ENCODE data around the gene KBTBD4. TPM values are rescaled to one million over a fixed set of nuclear protein-coding genes. Genes with fewer than 3 reads are reported as not detected.

KBTBD4 gene
- total RNA-seq, 1 experiment from 2014 or later = 15.9 TPM

DNA sequence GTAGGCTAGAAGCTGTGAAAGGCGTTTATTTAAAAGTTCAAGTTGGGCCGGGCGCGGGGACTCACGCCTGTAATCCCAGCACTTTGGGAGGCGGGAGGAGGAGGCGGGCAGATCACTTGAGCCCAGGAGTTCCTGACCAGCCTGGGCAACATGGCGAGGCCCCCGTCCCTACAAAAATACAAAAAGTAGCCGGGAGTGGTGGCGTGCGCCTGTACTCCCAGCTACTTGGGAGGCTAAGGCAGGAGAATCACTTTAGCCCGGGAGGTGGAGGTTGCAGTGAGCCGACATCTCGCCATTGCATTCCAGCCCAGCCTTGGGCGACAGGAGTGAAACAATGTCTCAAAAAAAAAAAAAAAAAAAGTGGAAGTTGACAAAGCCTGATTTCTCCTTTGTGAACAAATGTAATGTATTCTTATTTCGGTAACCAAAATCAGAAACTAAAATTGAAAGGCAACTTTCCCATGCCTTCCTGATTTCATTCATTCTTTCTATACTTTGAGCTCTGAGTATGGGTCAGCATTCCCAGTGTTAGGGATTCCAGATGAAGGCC, 12.5 kb downstream of the KBTBD4 start:
- Mint-ChIP-seq H3K4me3 (peak overlapping the region; percentile 88 to 91), H3K4me1 (peaks cover 8 to 10% of the 10 kb centered on the region in 2 experiments), H3K36me3 (ENCODE audit: insufficient read depth in 1 of 3, low read depth in 3 of 3) (peaks cover 3 to 27% (median 19%) of the 10 kb centered on the region in 3 experiments; a peak in 6 of 7 replicates), H3K9me3 (no peaks in the 10 kb centered on the region), H3K27me3 (ENCODE audit: low read depth) (no peaks in the 10 kb centered on the region), H3K27ac (peak overlapping the region; percentile 48 to 89 (median 51); a peak in 3 of 7 replicates)
- no peak overlapping the region for H4K8ac ChIP-seq (replicated peaks; ENCODE audit: insufficient read length, low read depth, low read length)
- no peak overlapping the region for H2BK20ac ChIP-seq (ENCODE audit: low read depth, low read length, poor library complexity, severe bottlenecking)
- H2BK15ac ChIP-seq (ENCODE audit: low read depth, low read length) = no peak overlapping the region
- no peaks in the 10 kb centered on the region for H3K23me2 ChIP-seq (ENCODE audit: insufficient read length, low read depth, low read length, poor library complexity, severe bottlenecking)
- H2BK5ac ChIP-seq (ENCODE audit: insufficient read length, low read length) = no peak overlapping the region
- no peak overlapping the region for H2AK5ac ChIP-seq (ENCODE audit: insufficient read length, low read length)
- DNase-seq = peak; percentile 48
- peaks cover 3% of the 10 kb centered on the region for H3K79me1 ChIP-seq (ENCODE audit: insufficient read depth, low read depth, low read length, poor library complexity, severe bottlenecking)
- H3K27ac ChIP-seq (ENCODE audit: insufficient read length, low read depth, low read length) = no peak overlapping the region
- H3K9me3 ChIP-seq (ENCODE audit: control insufficient read depth, low read depth, low read length) = no peaks in the 10 kb centered on the region
- H3K27me3 ChIP-seq (ENCODE audit: insufficient read depth, low read length) = no peaks in the 10 kb centered on the region
- H4K91ac ChIP-seq (ENCODE audit: insufficient read length, low read depth, low read length) = no peak overlapping the region
- no peak overlapping the region for H2AFZ ChIP-seq (ENCODE audit: low read length)
- H2BK120ac ChIP-seq (ENCODE audit: low read depth, low read length, poor library complexity, severe bottlenecking) = no peak overlapping the region
- H3K14ac ChIP-seq (ENCODE audit: insufficient read depth, low read length) = peak overlapping the region; percentile 80; the same call in 1 of the 2 replicates
- no peaks in the 10 kb centered on the region; the same call in 1 of the 2 replicates for H3K79me2 ChIP-seq (ENCODE audit: insufficient read depth, low read length)
- H3K9ac ChIP-seq (ENCODE audit: extremely low read depth, insufficient read length, low read length) = peak overlapping the region; percentile 61
- no peak overlapping the region for H4K5ac ChIP-seq (ENCODE audit: insufficient read length, low read depth, low read length)
- H3K4me2 ChIP-seq (ENCODE audit: insufficient read depth, insufficient read length, low read length) = peak overlapping the region; percentile 53
- no CpG with 5 or more reads among the region's 17 CpGs for WGBS (ENCODE audit: extremely low coverage, insufficient read length, low lambda C conversion rate)
- H3K23ac ChIP-seq (ENCODE audit: insufficient read length, low read depth, low read length) = no peak overlapping the region
- no peaks in the 10 kb centered on the region for H4K20me1 ChIP-seq (ENCODE audit: control insufficient read depth, insufficient read depth, insufficient read length)
- no peak overlapping the region for H3T11ph ChIP-seq (ENCODE audit: low read length)
- H3K56ac ChIP-seq (ENCODE audit: insufficient read length, low read depth, low read length) = no peak overlapping the region
- no peak overlapping the region for H2BK12ac ChIP-seq (ENCODE audit: insufficient read length, low read depth, low read length)
- no peaks in the 10 kb centered on the region for H3K4me1 ChIP-seq (ENCODE audit: insufficient read depth, low read length)
- H3K4ac ChIP-seq (ENCODE audit: low read depth, low read length) = no peak overlapping the region
- TF ChIP-seq, protein P1, sequence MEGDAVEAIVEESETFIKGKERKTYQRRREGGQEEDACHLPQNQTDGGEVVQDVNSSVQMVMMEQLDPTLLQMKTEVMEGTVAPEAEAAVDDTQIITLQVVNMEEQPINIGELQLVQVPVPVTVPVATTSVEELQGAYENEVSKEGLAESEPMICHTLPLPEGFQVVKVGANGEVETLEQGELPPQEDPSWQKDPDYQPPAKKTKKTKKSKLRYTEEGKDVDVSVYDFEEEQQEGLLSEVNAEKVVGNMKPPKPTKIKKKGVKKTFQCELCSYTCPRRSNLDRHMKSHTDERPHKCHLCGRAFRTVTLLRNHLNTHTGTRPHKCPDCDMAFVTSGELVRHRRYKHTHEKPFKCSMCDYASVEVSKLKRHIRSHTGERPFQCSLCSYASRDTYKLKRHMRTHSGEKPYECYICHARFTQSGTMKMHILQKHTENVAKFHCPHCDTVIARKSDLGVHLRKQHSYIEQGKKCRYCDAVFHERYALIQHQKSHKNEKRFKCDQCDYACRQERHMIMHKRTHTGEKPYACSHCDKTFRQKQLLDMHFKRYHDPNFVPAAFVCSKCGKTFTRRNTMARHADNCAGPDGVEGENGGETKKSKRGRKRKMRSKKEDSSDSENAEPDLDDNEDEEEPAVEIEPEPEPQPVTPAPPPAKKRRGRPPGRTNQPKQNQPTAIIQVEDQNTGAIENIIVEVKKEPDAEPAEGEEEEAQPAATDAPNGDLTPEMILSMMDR (conservative IDR thresholded peaks at IDR 0.05) = no peak
- peak overlapping the region; percentile 96 for H3K18ac ChIP-seq (ENCODE audit: insufficient read length, low read depth, low read length)
